Calu3 (cell line): ENCODE results near the gene OCA2. TPM values are rescaled to one million over a fixed set of nuclear protein-coding genes. Genes with fewer than 3 reads are reported as not detected.
"Not testable (repeated sequence)": the region's sequence is repeated elsewhere in the genome, so short reads cannot be mapped to it uniquely, and the experiment has no call there.

Source experiments
- BruUV-seq: library from RNA; stranded (reverse); fragments of 400-500 nt; replicated peaks from 2 replicates; lab custom pipeline; 2021; lab: Mats Ljungman, UMichigan
- CTCF ChIA-PET: fragments of 300-600 bp; sonication (Branson Sonifier 250); formaldehyde crosslinking; loops from one replicate; lab custom pipeline; 2022; ENCODE audit warnings: antibody characterized with exemption; lab: Charles Lee
- DNase-seq: peaks from one replicate; pipeline ENCODE4 v3.0.0; 2022
- H3K27ac Mint-ChIP-seq: one replicate; pipeline ENCODE4 v1.8.0; 2022; ENCODE audit warnings: mixed read lengths; ENCODE audit not compliant: unreplicated experiment
- H3K27me3 Mint-ChIP-seq: one replicate; pipeline ENCODE4 v1.8.0; 2022; ENCODE audit warnings: mixed read lengths; ENCODE audit not compliant: unreplicated experiment
- H3K36me3 Mint-ChIP-seq: one replicate; pipeline ENCODE4 v1.8.0; 2022; ENCODE audit warnings: mild to moderate bottlenecking, moderate library complexity, mixed read lengths; ENCODE audit not compliant: insufficient read depth, unreplicated experiment
- H3K4me1 Mint-ChIP-seq: one replicate; pipeline ENCODE4 v1.8.0; 2022; ENCODE audit warnings: mild to moderate bottlenecking, low read depth, mixed read lengths; ENCODE audit not compliant: unreplicated experiment
- H3K4me3 Mint-ChIP-seq: one replicate; pipeline ENCODE4 v1.8.0; 2022; ENCODE audit warnings: mild to moderate bottlenecking, low read depth, moderate library complexity, mixed read lengths; ENCODE audit not compliant: unreplicated experiment
- H3K9me3 Mint-ChIP-seq: one replicate; pipeline ENCODE4 v1.8.0; 2022; ENCODE audit warnings: low read depth, mixed read lengths; ENCODE audit not compliant: unreplicated experiment
- intact Hi-C: fragments of 100-400 bp; cut with micrococcal nuclease; formaldehyde crosslinking; loops from one replicate; pipeline ENCODE4 v1.10.0; 2022; ENCODE audit not compliant: unreplicated experiment
- total RNA-seq: library from RNA; stranded (reverse); gene quantifications from 2 replicates; pipeline ENCODE4 v1.2.3, GENCODE V29; 2022
- TF ChIP-seq, protein P1 (sequence below): fragments of 200-600 bp; IDR thresholded peaks from one replicate; pipeline ENCODE4 v1.8.0; 2022; ENCODE audit warnings: antibody characterized with exemption; ENCODE audit not compliant: unreplicated experiment

The OCA2 gene
- total RNA-seq, 1 experiment from 2014 or later = not detected

DNA sequence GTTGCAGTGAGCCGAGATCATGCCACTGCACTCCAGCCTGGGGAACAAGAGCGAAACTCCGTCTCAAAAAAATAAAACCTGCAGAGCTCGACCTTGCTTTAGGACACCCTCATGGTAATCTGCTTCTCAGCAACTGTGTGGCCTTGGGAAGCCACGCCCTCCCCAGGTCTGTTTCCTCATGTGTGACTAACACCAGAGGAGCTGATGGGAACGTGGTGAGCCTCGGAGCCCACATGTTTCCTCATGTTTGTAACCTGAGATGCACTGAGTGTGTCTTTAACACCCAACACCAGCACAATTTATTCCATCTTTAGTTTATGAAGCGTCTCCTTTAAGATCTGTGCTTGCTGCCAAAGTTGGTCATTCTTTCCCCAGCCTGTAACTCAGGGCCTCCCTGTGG lies 142.8 kb downstream of the OCA2 start:
- Mint-ChIP-seq H3K9me3 (no peaks in the 10 kb centered on the region), H3K36me3 (no peaks in the 10 kb centered on the region), H3K4me3 (no peak overlapping the region), H3K27ac (no peak overlapping the region), H3K27me3 (no peaks in the 10 kb centered on the region), H3K4me1 (no peaks in the 10 kb centered on the region)
- TF ChIP-seq, protein P1, sequence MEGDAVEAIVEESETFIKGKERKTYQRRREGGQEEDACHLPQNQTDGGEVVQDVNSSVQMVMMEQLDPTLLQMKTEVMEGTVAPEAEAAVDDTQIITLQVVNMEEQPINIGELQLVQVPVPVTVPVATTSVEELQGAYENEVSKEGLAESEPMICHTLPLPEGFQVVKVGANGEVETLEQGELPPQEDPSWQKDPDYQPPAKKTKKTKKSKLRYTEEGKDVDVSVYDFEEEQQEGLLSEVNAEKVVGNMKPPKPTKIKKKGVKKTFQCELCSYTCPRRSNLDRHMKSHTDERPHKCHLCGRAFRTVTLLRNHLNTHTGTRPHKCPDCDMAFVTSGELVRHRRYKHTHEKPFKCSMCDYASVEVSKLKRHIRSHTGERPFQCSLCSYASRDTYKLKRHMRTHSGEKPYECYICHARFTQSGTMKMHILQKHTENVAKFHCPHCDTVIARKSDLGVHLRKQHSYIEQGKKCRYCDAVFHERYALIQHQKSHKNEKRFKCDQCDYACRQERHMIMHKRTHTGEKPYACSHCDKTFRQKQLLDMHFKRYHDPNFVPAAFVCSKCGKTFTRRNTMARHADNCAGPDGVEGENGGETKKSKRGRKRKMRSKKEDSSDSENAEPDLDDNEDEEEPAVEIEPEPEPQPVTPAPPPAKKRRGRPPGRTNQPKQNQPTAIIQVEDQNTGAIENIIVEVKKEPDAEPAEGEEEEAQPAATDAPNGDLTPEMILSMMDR = no peak
- intact Hi-C loops = no loop called here
- CTCF ChIA-PET = no interaction called here
- no peak for DNase-seq
- BruUV-seq = no TSS peak

DNA sequence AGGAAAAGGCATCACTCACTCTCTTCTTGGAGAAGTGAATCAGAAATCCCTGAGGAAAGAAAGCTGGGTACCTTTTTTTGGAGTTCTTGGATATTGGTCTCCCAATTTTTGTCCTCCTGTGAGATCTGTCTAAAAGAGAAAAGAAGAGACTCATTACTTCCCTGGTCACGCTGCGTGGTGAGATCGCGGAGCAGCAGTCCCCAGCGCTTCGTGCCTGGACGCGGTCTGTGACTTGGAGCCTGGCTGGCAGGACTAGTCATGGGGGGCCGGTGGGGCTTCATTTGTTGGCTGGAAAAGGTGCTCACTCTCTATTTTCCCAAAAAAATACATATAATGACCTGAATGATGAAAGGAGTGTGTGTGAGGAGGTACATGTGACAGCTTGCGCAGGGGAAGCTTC lies 144.0 kb downstream of the OCA2 start:
- TF ChIP-seq, protein P1 = no peak
- Mint-ChIP-seq H3K9me3 (no peaks in the 10 kb centered on the region), H3K27me3 (no peaks in the 10 kb centered on the region), H3K27ac (no peak overlapping the region), H3K4me3 (no peak overlapping the region), H3K4me1 (no peaks in the 10 kb centered on the region), H3K36me3 (no peaks in the 10 kb centered on the region)
- intact Hi-C loops = no loop called here
- no TSS peak for BruUV-seq
- DNase-seq = no peak
- CTCF ChIA-PET = no interaction called here

DNA sequence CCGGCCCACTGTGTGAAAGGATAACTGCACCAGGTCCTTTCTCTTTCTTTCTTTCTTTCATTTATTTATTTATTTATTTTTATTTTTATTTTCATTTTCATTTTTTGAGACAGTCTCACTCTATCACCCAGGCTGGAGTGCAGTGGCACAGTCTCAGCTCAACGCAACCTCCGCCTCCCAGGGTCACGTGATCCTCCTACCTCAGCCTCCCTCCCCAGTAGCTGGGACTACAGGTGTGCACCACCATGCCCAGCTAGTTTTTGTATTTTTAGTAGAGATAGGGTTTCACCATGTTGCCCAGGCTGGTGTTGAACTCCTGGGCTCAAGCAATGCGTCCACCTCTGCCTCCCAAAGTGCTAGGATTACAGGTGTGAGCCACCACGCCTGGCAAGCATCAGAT lies 146.5 kb downstream of the OCA2 start:
- DNase-seq, H3K27ac Mint-ChIP-seq, BruUV-seq, H3K9me3 Mint-ChIP-seq, H3K4me1 Mint-ChIP-seq, H3K4me3 Mint-ChIP-seq, intact Hi-C loops, H3K36me3 Mint-ChIP-seq, H3K27me3 Mint-ChIP-seq, CTCF ChIA-PET: not testable (repeated sequence)

DNA sequence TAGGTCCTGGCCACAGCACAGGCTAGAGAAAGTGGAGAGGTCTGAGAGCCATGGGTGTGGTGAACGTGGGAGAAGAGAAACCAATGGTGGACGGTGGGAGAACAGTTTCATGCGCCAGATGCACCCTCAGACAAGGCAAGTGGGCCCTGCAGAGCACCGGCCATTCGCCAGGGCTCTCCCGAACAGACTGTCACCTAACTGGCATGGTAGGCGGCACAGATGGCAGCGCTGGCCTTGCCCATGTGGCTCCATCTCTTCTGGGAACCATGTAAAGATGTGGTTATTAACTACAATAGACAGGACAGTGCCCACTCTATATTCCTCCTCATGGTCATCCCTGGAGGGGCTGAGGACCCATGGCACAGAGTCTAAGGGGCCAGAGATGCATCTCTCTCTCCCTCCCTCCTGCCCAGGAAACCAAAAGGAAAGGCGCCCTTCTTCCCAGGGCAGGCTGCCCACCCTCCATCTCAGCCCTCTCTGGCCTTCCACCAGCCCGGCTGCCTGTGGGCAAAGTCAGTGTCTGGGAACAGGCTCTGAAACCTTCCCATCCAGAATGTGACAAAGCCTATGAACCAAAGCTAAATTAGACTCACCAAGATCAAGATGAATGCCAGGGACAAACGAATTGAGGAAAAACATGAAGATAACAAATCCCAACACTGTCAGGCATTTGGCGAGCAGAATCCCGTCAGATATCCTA lies 147.8 kb downstream of the OCA2 start:
- H3K27ac Mint-ChIP-seq = no peak overlapping the region
- CTCF ChIA-PET = no interaction called here
- no peaks in the 10 kb centered on the region for H3K9me3 Mint-ChIP-seq
- no peak for DNase-seq
- TF ChIP-seq, protein P1 = no peak
- no peak overlapping the region for H3K4me3 Mint-ChIP-seq
- H3K27me3 Mint-ChIP-seq = no peaks in the 10 kb centered on the region
- no TSS peak for BruUV-seq
- no peaks in the 10 kb centered on the region for H3K4me1 Mint-ChIP-seq
- intact Hi-C loops = no loop called here
- no peaks in the 10 kb centered on the region for H3K36me3 Mint-ChIP-seq

DNA sequence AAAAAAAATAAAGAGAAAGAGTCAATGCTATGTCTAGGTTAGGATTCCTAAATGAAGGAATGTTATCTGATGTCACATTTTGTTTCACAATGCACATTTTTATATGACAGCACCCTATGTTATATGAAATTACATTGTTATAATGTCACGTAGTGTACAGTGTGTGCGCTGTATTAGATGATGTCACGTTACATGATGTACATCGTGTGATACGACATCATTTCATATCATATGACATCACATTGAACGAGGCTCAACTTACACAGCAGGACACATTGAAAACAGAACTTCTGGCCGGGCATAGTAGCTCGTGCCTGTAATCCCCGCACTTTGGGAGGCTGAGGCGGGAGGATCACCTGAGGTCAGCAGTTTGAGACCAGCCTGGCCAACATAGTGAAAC lies 150.0 kb downstream of the OCA2 start:
- Mint-ChIP-seq H3K27ac (no peak overlapping the region), H3K4me1 (no peaks in the 10 kb centered on the region), H3K27me3 (no peaks in the 10 kb centered on the region), H3K36me3 (no peaks in the 10 kb centered on the region), H3K9me3 (no peaks in the 10 kb centered on the region), H3K4me3 (no peak overlapping the region)
- TF ChIP-seq, protein P1 = no peak
- DNase-seq = no peak
- CTCF ChIA-PET = no interaction called here
- BruUV-seq = no TSS peak
- intact Hi-C loops = no loop called here
